ENCODE measurements around the gene ELAVL1.

ELAVL1 gene

DNA sequence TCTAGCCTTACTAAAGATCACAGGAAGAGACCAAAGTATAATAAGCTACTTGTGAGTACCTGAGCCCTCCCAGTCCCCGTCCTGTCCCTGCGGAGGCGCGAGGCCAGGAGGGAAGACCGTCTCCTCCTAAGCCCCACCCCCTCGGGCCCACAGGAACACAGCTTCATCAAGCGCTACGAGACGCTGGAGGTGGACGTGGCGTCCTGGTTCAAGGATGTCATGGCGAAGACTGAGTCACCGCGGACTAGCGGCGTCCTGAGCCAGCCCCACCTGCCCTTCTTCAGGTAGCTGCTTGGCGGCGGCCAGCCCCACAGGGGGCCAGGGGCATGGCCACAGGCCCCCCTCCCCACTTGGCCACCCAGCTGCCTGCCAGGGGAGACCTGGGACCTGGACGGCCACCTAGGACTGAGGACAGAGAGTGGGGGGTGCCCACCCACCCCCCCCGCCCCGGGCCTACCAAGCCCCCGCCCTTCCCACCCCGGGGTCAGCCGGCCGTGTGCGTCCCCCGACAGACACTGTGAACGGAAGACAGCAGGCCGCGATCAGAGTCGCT, 93.2 kb downstream of the ELAVL1 start:
- no peak overlapping the region for H3K4me3 Mint-ChIP-seq

DNA sequence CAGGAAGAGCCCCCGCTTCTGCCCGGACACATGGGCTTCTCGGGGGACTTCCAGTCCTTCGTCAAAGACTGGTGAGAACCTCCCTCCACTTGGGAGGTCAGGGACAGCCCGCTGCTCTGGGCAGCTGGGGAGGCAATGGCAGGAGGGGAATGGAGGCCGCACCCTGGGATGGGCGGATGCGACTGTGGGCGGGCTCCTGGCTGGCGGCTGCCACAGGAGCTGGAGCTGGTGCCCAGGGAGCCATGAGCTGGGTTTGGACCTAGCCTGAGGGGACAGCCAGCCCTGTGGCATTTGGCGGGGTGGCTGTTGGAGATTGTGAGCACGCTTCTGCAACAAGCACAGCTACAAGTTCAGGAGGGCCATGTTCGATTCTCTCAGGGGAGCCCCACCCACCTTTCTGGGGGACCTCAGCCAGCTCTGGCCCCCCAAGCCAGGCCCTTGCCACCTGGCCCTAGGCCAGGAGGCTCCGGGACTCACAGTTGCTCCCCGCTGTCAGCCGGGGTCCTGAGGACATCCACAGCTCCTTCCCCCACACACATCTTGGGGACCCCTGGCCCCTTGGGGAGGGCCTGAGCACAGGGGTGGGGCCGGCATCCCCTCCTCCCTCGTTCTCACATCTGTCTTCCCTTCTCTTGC, 93.8 kb downstream of the ELAVL1 start:
- H3K27ac Mint-ChIP-seq = no peak overlapping the region
- peaks cover 36% of the 10 kb centered on the region for H3K27me3 Mint-ChIP-seq
- no peak overlapping the region for H3K4me3 Mint-ChIP-seq
- H3K4me1 Mint-ChIP-seq (ENCODE audit: low read depth) = peaks cover 30% of the 10 kb centered on the region
- intact Hi-C loops (cut with micrococcal nuclease) = no loop called here
- H3K9me3 Mint-ChIP-seq = no peaks in the 10 kb centered on the region
- H3K36me3 Mint-ChIP-seq (ENCODE audit: low read depth) = peaks cover 78% of the 10 kb centered on the region

More for the DNA sequence above, 93.2 kb downstream of the ELAVL1 start:
- intact Hi-C loops (cut with micrococcal nuclease) = no loop called here
- peaks cover 29% of the 10 kb centered on the region for H3K4me1 Mint-ChIP-seq (ENCODE audit: low read depth)
- no peak overlapping the region for H3K27ac Mint-ChIP-seq
- no peaks in the 10 kb centered on the region for H3K9me3 Mint-ChIP-seq
- H3K36me3 Mint-ChIP-seq (ENCODE audit: low read depth) = peaks cover 72% of the 10 kb centered on the region
- peaks cover 42% of the 10 kb centered on the region for H3K27me3 Mint-ChIP-seq

DNA sequence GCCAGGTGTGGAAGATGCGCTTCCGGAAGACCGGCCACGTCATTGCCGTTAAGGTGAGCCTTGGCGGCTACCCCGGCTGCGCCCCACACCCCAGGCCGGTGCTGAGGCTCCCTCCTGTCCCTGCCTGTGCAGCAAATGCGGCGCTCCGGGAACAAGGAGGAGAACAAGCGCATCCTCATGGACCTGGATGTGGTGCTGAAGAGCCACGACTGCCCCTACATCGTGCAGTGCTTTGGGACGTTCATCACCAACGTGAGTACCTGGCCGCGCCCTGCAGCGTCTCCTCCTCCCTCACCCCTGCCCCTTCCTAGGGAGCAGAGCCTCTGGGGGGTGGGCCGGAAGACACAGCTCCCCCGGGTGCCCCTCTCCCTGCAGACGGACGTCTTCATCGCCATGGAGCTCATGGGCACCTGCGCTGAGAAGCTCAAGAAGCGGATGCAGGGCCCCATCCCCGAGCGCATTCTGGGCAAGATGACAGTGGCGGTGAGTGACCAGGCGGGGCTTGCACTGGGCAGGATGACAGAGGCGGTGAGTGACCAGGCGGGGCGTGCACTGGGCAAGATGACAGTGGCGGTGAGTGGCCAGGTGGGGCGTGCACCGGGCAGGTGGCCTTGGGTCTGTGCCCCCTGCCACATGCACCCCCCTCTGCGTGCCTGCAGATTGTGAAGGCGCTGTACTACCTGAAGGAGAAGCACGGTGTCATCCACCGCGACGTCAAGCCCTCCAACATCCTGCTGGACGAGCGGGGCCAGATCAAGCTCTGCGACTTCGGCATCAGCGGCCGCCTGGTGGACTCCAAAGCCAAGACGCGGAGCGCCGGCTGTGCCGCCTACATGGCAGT, 94.9 kb downstream of the ELAVL1 start:
- Mint-ChIP-seq H3K36me3 (ENCODE audit: low read depth) (peaks cover 89% of the 10 kb centered on the region), H3K27ac (no peak overlapping the region), H3K4me3 (no peak overlapping the region), H3K27me3 (peaks cover 26% of the 10 kb centered on the region), H3K9me3 (no peaks in the 10 kb centered on the region), H3K4me1 (ENCODE audit: low read depth) (peaks cover 32% of the 10 kb centered on the region)
- intact Hi-C loops (cut with micrococcal nuclease) = no loop called here

DNA sequence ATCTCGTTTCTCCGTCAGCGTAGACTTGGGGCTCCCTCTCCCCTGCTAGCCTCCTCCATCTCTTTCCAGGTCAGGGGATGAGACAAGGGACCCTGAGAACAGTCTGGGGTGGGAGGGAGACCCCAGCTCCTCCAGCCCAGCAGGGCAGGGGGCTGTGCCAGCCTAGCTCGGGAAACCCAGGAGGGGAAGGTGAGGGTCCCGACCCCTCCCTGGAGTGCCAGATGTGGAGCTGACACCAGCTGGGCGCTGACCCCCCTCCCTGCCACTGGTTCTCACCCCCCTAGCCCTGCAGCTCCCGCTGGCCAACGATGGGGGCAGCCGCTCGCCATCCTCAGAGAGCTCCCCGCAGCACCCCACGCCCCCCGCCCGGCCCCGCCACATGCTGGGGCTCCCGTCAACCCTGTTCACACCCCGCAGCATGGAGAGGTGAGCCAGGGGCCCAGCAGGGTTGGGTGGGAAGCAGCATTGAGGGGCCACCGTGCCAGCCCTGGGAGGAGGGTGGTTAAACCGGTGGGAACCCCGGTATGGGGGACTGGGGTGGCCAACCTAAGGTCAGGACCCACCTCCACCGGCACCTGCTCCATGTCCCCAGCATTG, 95.9 kb downstream of the ELAVL1 start:
- Mint-ChIP-seq H3K27me3 (peaks cover 17% of the 10 kb centered on the region), H3K9me3 (no peaks in the 10 kb centered on the region), H3K4me3 (no peak overlapping the region), H3K27ac (no peak overlapping the region), H3K36me3 (ENCODE audit: low read depth) (peaks cover 99% of the 10 kb centered on the region), H3K4me1 (ENCODE audit: low read depth) (peaks cover 36% of the 10 kb centered on the region)
- intact Hi-C loops (cut with micrococcal nuclease) = no loop called here

DNA sequence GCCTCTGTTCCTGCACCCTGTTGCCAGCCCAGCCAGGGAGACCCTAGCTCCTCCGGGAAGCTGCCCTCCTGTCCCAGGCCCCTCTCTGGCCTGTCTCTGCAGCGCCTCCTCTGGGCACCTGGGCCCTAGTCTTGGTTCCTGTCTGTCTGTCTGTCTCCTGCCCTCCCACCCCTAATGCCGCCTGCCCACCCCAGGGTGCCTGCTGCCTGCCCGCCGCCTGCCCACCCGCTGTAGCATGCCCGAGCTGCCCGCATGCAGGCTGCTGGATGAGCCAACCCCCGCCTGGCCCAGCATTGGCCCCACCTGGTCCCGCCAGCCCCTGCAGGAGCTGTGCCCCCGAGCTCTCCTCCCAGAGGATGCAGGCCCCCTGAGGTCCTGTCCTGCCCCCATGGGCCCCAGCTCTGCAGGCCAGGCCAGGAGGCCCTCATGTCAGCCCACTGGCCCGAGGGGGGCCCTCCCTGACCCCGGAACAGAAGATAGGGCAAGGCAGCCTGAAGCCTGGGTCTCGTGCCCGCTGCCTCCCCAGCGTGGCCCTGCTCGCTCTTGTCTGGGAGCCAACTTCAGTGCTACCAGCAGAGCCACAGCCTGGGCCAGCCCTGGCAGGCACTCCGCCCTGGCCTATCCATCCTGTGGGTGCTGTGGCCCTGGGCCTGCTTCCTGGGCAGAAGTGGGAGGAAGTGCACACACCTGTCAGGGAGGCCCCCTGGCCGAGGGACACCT, 96.5 kb downstream of the ELAVL1 start:
- no peak overlapping the region for H3K4me3 Mint-ChIP-seq
- H3K36me3 Mint-ChIP-seq (ENCODE audit: low read depth) = peaks cover 97% of the 10 kb centered on the region
- H3K27me3 Mint-ChIP-seq = peaks cover 11% of the 10 kb centered on the region
- H3K27ac Mint-ChIP-seq = no peak overlapping the region
- H3K9me3 Mint-ChIP-seq = no peaks in the 10 kb centered on the region
- H3K4me1 Mint-ChIP-seq (ENCODE audit: low read depth) = peaks cover 39% of the 10 kb centered on the region
- intact Hi-C loops (cut with micrococcal nuclease) = no loop called here

Data from dendritic cell treated with granulocyte-macrophage colony-stimulating factor and Interleukin-4, amounts not matched to agents 40 ng/mL and 50 ng/mL, for 4 days (primary cell).